ENCODE data around the gene RASAL2.
"Not testable (repeated sequence)": the region's sequence is repeated elsewhere in the genome, so short reads cannot be mapped to it uniquely, and the experiment has no call there.

The RASAL2 gene

GRCh38 chr1:178119628-178120027 is 25.7 kb downstream of the RASAL2 start:
- DNase-seq (ENCODE audit: low read depth in 2 of 2) = no peak

- no peak for DNase-seq (ENCODE audit: low read depth in 2 of 2)
These were observed 26.2 kb downstream of the RASAL2 start for GRCh38 chr1:178120088-178120487.

DNA sequence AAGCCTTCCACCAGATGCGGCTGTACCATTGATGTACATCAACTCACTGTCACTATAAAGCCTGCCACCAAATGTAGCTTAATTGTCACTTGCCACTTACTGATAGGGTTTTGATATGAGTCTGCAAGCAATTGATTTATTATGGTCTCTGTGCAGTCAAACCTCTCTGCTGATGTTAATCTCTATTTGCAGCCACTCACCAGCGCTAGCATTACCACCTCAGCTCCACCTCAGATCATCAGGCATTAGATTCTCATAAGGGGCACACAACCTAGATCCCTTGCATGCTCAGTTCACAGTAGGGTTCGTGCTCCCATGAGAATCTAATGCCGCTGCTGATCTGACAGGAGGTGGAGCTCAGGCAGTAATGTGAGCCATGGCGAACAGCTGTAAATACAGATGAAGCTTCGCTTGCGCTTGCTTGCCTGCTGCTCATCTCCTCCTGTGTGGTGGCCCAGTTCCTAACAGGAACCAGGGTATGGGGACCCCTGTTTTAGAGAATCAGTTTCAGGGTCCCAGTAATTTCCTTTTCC is 26.7 kb downstream of the RASAL2 start:
- DNase-seq (ENCODE audit: low read depth in 2 of 2) = not testable (repeated sequence)

DNA sequence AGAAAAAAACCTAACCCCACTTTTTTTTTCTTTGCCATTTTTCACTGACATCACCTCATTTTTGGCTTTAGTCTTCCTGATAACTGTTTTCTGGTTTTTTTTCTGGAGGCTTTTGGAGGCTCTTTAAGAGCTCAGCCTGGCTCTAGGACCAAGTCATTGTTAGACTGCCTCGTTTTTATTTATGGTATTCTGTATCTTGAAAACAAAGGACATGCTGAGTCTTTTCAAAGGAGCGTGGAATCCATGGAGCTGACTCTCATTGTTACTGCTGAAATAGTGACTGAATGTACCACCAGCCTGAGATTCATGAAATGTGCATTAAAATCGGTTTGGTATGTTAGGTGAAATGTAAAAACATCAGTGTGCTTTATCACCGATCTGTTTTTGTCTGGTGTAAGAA is 28.0 kb downstream of the RASAL2 start:
- DNase-seq (ENCODE audit: low read depth in 2 of 2) = no peak

- DNase-seq (ENCODE audit: low read depth in 2 of 2) = no peak
These were observed 28.4 kb downstream of the RASAL2 start for GRCh38 chr1:178122283-178122682.

DNA sequence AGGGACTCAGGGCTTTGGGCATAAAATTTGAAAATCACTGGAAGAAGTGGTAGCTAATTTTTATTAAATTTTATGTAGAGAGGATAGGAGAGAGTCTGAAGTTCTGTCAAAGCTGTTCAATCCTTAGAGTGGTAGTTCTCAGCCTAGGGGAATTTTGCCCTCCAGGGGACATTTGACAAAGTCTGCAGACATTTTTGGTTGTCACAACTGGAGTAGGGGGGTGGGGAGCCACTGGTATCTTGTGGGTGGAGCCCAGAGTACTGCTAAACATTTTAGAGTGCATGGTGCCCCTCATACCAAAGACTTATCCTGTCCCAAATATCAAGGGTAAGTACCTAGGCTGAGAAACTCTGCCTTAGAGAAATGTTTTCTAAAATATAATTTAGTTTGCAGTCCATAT is 30.2 kb downstream of the RASAL2 start:
- DNase-seq (ENCODE audit: low read depth in 2 of 2) = no peak

DNA sequence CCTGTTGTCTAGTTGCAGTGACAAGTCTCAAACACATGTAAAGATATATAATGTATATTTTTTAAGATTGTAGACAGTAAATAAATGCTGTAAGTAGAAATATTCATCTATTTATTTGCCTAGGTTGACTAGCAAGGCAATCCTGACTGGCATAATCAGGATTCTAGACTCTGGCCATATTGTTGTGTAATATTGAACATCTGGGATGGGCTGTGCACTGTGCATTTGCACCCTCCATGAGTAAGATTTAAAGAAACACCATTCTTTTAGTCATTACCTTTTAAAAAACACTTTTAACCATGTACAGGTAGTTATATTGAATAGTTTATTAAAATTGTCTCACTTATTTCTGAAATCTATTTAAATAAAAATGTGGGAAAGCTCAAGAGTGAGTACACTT is 32.4 kb downstream of the RASAL2 start:
- DNase-seq (ENCODE audit: low read depth in 2 of 2) = no peak

- DNase-seq (ENCODE audit: low read depth in 2 of 2) = no peak
These were observed 32.9 kb downstream of the RASAL2 start for GRCh38 chr1:178126741-178127185.

GRCh38 chr1:178127482-178128191 is 33.7 kb downstream of the RASAL2 start:
- no peak for DNase-seq (ENCODE audit: low read depth in 2 of 2)

DNA sequence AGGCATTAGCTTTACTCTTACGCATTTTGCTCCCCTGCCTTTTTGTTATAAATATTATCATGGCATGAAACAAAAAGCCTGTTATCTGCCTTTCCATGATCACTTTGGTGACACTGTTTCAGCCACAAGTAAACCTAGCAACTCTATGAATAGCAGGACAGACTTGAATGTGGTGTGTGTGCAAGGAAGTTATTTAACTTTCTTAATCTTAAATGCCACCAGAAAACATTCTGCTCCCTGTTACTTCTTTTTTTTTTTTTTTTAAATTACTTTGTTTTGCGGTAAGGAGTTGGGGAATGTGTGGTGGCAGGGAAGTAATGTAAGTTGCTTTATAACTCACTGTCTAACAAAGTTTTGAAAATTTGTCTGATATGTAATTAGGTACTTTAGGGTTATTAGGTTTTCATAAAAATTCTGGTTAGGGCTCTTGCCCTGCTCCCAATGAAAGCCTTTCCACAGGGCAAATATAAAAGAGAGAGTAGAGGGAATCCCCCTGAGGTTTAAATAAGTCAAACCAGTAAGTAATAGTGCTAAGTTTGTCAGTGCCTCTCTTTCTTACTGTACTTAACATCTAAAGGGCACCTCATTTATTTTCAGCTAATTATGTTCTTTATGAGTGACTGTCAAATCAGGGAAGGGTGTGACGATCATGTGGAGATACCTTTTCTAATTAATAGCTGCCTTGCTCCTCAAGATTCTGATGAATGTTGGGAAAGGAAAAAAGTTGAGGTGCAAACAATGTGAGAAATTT is 39.5 kb downstream of the RASAL2 start:
- no peak for DNase-seq (ENCODE audit: low read depth in 2 of 2)

DNA sequence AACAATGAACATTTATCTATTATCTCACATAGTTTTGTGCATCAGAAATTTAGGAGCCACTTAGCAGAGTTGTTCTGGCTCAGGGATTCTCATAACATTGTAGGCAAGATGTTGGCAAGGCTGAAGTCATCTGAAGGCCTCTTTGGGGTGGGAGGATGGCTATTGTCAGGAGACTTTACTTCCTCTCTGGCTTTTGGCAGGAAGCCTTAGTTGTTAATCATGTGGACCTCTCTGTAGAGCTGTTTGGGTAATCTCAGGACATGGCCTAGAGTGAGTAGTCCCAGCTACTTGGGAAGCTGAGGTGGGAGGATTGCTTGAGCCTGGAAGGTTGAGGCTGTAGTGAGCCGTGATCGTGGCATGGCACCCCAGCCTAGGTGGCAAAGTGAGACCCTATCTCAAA is 40.2 kb downstream of the RASAL2 start:
- DNase-seq (ENCODE audit: low read depth in 2 of 2) = no peak

DNA sequence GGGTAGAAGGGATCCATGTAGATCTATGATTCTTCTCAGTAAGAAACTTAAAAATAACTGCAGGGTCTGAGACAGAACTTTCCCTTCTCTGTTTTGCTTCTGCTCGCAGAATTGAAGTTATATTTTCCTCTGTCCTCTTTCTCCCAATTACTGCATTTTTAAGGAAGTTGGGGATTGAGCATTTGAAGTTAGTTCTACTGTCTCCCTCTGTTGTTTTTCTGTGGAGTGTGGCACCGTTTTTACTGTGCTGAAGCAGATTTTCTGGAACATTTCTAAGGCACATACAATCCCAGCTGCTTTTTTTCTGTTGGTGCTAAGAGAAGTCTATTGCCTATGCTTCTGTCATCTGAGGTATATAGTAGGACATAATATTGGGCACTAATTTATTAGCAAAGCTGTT is 43.3 kb downstream of the RASAL2 start:
- no peak for DNase-seq (ENCODE audit: low read depth in 2 of 2)

DNA sequence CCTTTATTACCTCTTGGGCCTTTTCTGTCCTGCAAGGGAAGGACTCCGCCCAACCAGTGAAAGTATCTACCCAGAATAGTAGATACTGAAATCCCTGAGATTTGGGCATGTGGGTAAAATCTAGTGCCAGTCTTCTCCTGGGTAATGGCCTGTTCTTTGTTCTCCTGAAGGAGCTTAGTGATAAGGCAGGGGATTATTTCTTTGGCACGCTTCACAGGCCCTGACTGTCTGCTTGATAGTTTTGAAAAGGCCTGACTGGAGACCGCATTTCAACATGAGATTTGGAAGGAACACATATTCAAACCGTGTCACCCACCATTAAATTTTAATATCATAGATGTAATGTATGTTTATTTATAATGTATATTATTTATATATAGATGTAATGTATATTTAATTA is 48.9 kb downstream of the RASAL2 start:
- no peak for DNase-seq (ENCODE audit: low read depth in 2 of 2)

DNA sequence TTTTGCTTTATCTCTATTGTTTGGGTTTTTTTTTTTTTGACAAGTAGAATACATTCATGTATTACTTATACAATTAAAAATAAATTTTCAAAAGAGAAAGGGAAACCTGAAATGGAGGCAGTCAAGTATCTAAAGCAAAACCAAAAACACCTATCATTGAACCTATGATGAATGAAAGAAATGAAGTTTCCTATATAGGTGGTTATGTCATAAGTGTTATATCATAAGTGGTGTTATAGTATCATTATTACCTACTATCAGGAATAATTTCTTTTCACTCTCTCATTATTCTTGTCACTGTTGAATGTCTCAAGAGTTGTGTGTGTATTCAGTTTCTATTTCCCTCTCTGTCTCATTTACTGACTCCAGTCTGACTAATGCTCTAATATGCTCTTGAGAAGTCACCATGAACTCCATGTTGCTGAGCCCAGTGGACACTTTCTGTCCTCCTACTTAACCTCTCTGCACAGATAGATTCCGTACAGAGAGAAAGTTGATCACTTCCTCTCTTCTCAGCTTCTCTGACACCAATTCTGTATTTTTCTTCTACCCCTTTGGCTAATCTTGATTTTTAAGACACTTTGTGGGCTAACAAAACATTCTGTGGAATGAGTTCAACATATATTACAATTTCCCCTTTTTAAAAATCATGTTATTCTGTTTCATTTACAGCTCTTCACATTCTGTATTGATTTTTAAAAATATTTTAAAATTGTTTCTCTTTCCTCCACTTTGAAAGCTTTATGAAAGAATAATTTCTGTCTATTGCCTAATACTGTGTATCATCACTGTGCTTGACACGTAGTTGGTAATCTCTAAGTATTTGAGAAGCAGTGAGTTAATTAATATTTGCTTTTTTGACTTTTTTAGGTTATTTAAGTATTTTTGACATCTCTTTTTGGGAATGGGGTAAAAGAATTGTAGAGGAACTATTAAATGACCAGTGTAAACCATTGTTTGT is 50.1 kb downstream of the RASAL2 start:
- DNase-seq (ENCODE audit: low read depth in 2 of 2) = no peak

DNA sequence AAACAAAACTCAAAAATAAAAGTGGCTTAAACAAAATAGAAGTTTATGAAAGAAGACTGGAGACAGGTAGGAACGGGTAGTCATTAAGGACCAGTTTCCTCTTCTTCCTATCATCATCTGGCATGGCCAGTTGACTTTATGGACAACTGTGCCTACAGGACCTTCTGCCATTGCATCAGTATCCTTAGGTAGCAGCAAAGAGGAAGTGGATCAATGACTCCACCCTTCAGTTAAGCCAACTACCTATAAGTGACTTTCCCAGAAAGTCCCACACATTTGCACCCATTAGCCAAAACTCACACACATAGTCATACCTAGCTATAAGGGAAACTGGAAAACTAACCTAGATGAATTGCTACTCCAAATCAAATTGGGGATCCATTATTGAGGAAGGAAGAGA is 51.7 kb downstream of the RASAL2 start:
- DNase-seq (ENCODE audit: low read depth in 2 of 2) = no peak

- DNase-seq (ENCODE audit: low read depth in 2 of 2) = no peak
These were observed 52.5 kb downstream of the RASAL2 start for GRCh38 chr1:178146436-178146835.

DNA sequence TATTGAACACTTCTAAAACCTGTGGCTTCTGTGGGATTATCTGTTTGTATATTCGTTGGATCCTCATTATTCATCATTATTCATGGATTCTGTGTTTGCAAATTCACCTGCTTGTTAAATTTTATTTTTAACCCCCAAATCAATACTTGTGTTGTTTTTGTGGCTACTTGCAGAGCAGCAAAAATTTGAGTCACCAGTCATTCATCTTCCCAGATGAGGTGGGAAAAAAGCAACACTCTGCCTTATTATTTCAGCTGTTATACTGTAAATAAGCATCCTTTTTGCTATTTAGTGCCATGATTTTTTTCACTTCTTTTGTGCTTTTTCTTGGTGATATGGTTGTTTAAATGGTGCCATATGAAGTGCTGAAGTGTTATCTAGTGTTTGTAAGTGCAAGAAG is 56.7 kb downstream of the RASAL2 start:
- no peak for DNase-seq (ENCODE audit: low read depth in 2 of 2)

GRCh38 chr1:178151831-178152230 is 57.9 kb downstream of the RASAL2 start:
- no peak for DNase-seq (ENCODE audit: low read depth in 2 of 2)

- DNase-seq (ENCODE audit: low read depth in 2 of 2) = no peak
These were observed 61.8 kb downstream of the RASAL2 start for GRCh38 chr1:178155481-178156255.

- no peak for DNase-seq (ENCODE audit: low read depth in 2 of 2)
These were observed 67.0 kb downstream of the RASAL2 start for GRCh38 chr1:178160736-178161475.

All from stimulated activated CD4-positive, alpha-beta T cell treated with anti-CD3 and anti-CD28 coated beads, Interleukin-12 subunit alpha, Interleukin-12 subunit beta, amount 100 ng/mL, for 24 hours (primary cell).